HG02678 (cell line): ENCODE data around the gene MBD5.

Experiments used
- ATAC-seq: cut with Tn5 transposase; IDR thresholded peaks from one replicate; pipeline ENCODE4 v1.9.1; 2021; ENCODE audit warnings: mild to moderate bottlenecking, moderate library complexity; ENCODE audit not compliant: unreplicated experiment

MBD5 gene

DNA sequence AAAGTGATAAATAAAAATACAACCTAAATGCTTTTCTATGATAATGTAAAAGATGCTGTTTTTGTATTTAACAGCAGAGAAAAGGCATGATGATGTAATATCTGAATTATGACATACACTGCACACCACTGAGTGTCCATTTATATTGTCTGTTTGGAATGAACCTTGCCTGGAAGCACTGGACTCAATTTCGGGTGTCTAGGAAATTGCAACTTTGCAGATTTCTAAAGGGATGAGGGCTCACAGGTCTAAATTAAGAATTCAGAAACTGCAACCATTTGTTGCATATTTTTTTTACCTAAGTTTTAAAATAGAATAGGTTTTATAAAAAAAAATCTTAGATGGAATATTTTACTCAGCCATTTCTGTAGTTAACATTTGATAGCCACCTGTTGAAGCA lies 492.5 kb downstream of the MBD5 start:
- no peak for ATAC-seq

- ATAC-seq: no peak
Measured at GRCh38 chr2:148515120-148515519, 494.2 kb downstream of the MBD5 start.

GRCh38 chr2:148515976-148516375 lies 495.1 kb downstream of the MBD5 start:
- ATAC-seq: no peak

DNA sequence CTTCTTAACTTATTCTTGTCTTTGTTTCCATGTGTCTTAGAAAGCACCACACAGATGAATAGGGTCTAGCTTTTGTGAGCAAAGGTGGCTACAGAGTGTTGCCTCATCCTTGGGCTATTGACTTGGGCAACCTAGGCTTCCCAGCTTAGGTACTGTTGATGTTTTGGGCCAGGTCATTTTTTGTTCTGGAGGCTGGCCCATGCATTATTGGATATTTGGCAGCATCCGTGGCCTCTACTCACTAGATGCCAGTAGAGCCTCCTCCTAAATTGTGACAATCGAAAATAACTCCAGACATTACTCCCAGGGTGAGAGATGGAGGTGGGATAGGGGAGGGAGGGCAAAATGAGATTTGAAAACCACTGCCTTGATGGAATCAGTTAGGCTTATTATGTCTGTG lies 496.4 kb downstream of the MBD5 start:
- ATAC-seq: no peak

- ATAC-seq: no peak
Measured at GRCh38 chr2:148517822-148518221, 496.9 kb downstream of the MBD5 start.

GRCh38 chr2:148519013-148519412 lies 498.1 kb downstream of the MBD5 start:
- ATAC-seq: no peak

- no peak for ATAC-seq
Measured at GRCh38 chr2:148521181-148521580, 500.3 kb downstream of the MBD5 start.

- no peak for ATAC-seq
Measured at GRCh38 chr2:148523315-148523714, 502.4 kb downstream of the MBD5 start.

DNA sequence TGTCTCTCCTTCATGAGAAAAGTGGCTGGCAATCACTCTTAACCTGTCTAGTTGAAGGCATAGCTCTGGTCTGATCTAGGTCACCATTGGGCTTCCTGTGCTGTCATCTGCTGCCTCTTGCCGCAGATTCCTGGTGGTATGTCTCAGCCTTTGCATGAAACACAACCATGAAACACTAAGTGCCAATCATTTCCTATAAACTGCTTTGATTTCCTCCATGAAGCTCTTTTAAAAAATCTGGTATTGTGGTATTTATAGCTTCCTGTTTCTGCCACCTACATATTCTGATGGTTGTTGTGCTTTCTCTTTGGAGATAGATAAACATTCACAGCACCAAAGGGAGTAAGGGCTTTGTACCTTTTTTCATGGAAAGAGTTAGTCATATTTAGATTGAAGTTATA lies 503.6 kb downstream of the MBD5 start:
- ATAC-seq: no peak

- ATAC-seq: no peak
Measured at GRCh38 chr2:148525130-148525529, 504.2 kb downstream of the MBD5 start.

GRCh38 chr2:148526509-148527346 lies 505.8 kb downstream of the MBD5 start:
- ATAC-seq: no peak

DNA sequence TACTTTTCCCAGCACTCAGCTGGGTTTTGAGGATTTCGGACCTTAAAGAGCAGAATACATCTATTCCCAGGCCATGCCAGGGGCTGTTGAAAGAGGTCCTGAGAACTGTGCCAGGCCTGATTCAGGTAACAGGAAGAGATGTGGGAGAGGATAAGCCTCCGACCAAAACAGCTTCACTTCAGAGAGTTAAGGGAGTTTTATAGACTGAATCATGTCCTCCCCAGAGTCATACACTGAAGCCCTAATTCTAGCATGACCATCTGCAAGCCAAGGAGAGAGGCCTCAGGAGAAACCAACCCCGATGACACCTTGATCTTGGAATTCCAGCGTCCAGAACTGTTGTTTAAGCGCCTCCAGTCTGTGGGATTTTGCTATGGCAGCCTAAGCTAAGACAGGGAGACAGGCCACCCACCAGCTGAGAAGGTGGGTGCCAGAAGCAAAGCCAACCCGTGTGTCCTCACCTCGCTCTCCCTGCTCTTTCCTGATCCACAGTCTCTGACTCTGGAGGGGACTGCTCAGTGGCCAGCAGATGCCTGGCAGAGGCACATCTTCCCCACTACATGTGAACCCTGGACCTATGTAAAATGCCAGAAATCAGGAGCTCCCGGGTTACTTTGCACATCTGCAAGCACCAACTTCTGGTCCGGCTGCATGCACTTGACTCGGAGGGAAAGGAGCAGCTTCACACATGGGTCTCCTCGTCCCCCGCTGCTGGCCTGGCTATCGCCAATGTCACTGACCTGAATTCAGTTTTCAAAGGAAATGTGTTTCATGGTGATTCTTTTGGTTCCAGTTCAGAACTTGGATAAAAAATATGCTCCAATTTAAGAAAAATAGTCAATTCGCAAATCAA lies 506.8 kb downstream of the MBD5 start:
- no peak for ATAC-seq

DNA sequence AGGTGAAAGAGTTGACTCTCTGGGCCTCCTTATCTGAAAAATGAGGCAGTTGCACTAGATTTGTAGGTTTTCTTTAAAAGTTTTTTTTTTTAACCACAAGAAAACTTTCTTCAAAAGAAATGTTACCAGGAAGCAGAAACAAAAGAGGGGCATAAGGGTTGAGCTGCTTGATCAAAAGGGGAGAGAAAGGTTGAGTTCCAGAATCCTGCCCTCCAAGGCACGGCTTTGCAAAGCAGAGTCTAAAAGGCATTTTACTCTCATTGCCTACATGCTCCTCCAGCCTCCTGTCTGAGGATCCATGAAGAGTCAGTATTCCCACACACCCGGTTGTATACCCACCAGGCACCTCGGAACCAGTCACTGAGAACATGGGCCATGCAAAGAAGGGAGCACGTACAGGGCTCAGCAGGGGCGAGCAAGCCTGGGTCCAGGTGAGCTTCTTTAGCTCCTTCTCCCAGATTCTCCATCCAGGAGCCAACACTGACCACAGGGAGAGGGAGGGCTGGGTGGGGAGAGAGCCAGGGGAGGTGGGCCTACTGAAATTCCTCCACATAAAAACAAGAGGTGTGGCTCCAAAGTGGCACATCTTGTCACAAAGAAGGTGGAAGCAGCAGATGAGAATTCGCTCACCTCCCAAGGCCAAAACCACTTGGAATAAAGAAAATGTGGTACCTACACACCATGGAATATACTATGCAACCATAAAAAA lies 507.6 kb downstream of the MBD5 start:
- no peak for ATAC-seq

GRCh38 chr2:148529745-148530144 lies 508.9 kb downstream of the MBD5 start:
- no peak for ATAC-seq

DNA sequence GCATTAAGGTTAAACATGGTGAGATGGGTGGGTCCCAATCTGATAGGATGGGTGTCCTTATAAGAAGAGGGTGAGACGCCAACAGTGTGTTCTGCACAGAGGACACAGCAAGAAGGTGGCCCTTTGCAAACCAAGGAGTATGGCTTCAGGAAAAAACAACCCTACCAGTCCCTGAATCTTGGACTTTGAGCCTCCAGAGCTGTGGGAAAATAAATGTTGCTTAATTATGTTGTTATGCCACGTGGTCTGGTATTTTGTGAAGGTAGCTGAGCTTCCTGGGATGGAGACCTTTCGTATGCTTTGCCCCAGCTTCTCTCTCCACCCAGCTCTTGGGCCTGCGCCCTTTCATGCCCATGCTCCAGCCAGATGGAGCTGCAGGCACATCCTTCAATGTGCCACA lies 509.5 kb downstream of the MBD5 start:
- no peak for ATAC-seq

GRCh38 chr2:148531235-148531634 lies 510.3 kb downstream of the MBD5 start:
- no peak for ATAC-seq

DNA sequence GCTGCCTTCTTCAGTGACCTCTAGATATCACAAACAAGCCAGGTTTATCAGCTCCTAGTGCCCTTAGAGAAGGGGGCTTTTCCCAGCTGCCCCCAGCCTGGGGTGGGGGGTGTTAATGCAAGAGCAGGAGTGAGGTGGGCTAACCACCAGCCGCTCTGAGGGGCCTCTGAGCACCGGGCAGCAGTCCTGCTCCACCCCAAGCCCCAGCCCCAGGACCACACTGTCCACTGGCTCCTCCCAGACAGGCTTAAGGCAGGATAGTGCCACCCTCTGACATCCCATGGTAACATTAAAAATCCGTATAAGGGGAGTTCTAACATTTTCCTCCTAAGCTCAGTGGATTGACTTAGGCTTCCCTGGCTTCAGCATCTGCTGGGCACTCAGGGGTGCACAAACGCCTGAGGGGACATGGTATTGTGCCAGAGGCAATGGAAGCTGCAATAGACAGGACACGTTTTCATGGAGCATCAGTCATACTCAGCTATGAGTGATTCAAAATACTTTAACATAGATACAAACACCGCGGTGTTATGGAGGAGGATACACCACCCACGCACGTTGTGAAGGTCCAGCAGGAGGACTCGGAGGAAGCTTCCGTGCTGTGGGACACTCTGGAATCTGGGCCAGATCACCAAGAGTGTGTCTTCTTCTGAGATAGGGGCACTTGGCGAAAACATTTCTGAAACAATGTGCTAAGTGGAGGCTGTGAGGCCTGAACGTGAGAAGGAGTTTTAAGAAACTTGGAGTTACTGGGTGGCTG lies 511.0 kb downstream of the MBD5 start:
- ATAC-seq: no peak

- ATAC-seq: no peak
Measured at GRCh38 chr2:148533004-148533403, 512.1 kb downstream of the MBD5 start.

DNA sequence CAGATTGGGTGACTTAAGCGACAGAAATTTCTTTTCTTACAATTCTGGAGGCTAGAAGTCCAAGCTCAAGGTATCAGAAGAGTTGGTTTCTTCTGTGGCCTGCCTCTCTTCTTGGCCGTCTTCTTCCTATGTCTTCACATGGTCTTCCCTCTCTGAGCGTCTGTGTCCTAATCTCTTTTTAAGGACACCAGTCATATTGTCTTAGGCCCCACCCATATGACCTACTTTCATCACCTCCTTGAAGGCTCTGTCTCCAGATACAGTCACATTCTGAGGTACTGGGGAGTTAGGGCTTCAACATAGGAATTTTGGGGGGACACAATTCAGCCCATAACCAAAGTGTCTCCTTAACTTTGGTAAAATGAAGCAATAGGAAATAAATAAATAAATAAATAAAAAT lies 512.8 kb downstream of the MBD5 start:
- ATAC-seq: no peak

GRCh38 chr2:148534416-148535204 lies 513.7 kb downstream of the MBD5 start:
- ATAC-seq: no peak
